B cell (primary cell): Measurements from ENCODE around the gene SGPP2. TPM values are rescaled to one million over a fixed set of nuclear protein-coding genes. Genes with fewer than 3 reads are reported as not detected.

Experiments
- ATAC-seq: fragments of 200-7000 bp; cut with Tn5 transposase; one replicate; pipeline ENCODE4 v1.10.0; 2021; ENCODE audit warnings: low read depth, mild to moderate bottlenecking, moderate number of reproducible peaks, moderate library complexity
- CTCF ChIA-PET: fragments of 350-600 bp; sonication (Branson Sonifier 250); formaldehyde crosslinking; loops from one replicate; lab custom pipeline; 2021; ENCODE audit warnings: antibody characterized with exemption, inconsistent platforms; lab: Charles Lee
- POLR2A ChIA-PET: fragments of 350-600 bp; sonication (Branson Sonifier 250); formaldehyde crosslinking; loops from one replicate; lab custom pipeline; 2021; ENCODE audit warnings: antibody characterized with exemption; lab: Charles Lee
- DNase-seq: peaks from one replicate; pipeline ENCODE4 v3.0.0; 2013
- H2AFZ ChIP-seq: 2 replicates; pipeline ENCODE4 v1.6.1; 2012; ENCODE audit warnings: mild to moderate bottlenecking, low read depth, low read length; ENCODE audit not compliant: insufficient read depth, poor library complexity, severe bottlenecking
- H3K27ac ChIP-seq, 2 donors: 1 replicate in 1 of 2; 2 replicates in 1 of 2; pipeline ENCODE4 v1.5.1; 2012 to 2013; ENCODE audit warnings: low read length in 2 of 2, mild to moderate bottlenecking in 2 of 2, moderate library complexity in 1 of 2
- H3K27me3 ChIP-seq, 4 experiments: fragments of 200-600 bp in 1 of 4; sonication (generic) in 1 of 4; replicated peaks in 1 of 4; 1 replicate in 2 of 4; 2 replicates in 2 of 4; pipeline versions ENCODE4 v1.6.1 to v1.7.0; 2013 to 2016; ENCODE audit warnings: low read length in 3 of 4, mild to moderate bottlenecking in 2 of 4, mixed read lengths in 1 of 4, moderate library complexity in 1 of 4; ENCODE audit not compliant: insufficient read depth in 4 of 4, control insufficient read depth in 3 of 4; ENCODE audit errors: control extremely low read depth in 1 of 4
- H3K36me3 ChIP-seq, 2 experiments: replicated peaks in 1 of 2; 1 replicate in 1 of 2; 2 replicates in 1 of 2; pipeline versions ENCODE4 v1.6.1 to v1.7.1; 2013; ENCODE audit warnings: low read length in 1 of 2; ENCODE audit not compliant: insufficient read depth in 2 of 2, control insufficient read depth in 1 of 2; ENCODE audit errors: control extremely low read depth in 1 of 2, extremely low read depth in 1 of 2
- H3K4me1 ChIP-seq, 2 donors: fragments of 200-600 bp in 1 of 2; sonication (generic) in 1 of 2; 1 replicate in 1 of 2; 2 replicates in 1 of 2; pipeline versions ENCODE4 v1.5.1 to v1.6.1; 2013 to 2017; ENCODE audit warnings: low read length in 2 of 2; ENCODE audit not compliant: control insufficient read depth in 2 of 2, insufficient read depth in 2 of 2
- H3K4me2 ChIP-seq: replicated peaks from 2 replicates; pipeline ENCODE3; 2012; ENCODE audit warnings: mild to moderate bottlenecking, low read depth, low read length; ENCODE audit not compliant: poor library complexity, severe bottlenecking
- H3K4me3 ChIP-seq, 5 experiments: fragments of 200-600 bp in 1 of 5; sonication (generic) in 1 of 5; 1 replicate in 3 of 5; 2 replicates in 2 of 5; pipeline versions ENCODE4 v1.5.1 to v1.7.0; 2011 to 2016; ENCODE audit warnings: low read length in 4 of 5, mild to moderate bottlenecking in 4 of 5, low read depth in 2 of 5, control low read depth in 1 of 5, moderate library complexity in 1 of 5; ENCODE audit not compliant: insufficient read depth in 1 of 5; ENCODE audit errors: control extremely low read depth in 1 of 5, extremely low read depth in 1 of 5
- H3K79me2 ChIP-seq: fragments of 200-600 bp; sonication (generic); one replicate; pipeline ENCODE4 v1.6.0; 2016; ENCODE audit warnings: low read length; ENCODE audit not compliant: control insufficient read depth, insufficient read depth
- H3K9ac ChIP-seq: fragments of 200-600 bp; sonication (generic); 2 replicates; pipeline ENCODE4 v1.6.1; 2017; ENCODE audit warnings: mild to moderate bottlenecking, low read length, moderate library complexity
- H3K9me3 ChIP-seq, 3 donors: one replicate each; pipeline versions ENCODE4 v1.6.1 to v1.7.1; 2013; ENCODE audit warnings: low read length in 2 of 3; ENCODE audit not compliant: control insufficient read depth in 2 of 3, insufficient read depth in 1 of 3; ENCODE audit errors: control extremely low read depth in 1 of 3
- H4K20me1 ChIP-seq: 2 replicates; pipeline ENCODE4 v1.6.0; 2012; ENCODE audit warnings: mild to moderate bottlenecking, low read length; ENCODE audit not compliant: insufficient read depth, control insufficient read depth, poor library complexity, severe bottlenecking
- H3K27ac Mint-ChIP-seq: one replicate; pipeline ENCODE4 v1.8.0; 2021; ENCODE audit warnings: mixed read lengths
- H3K27me3 Mint-ChIP-seq: one replicate; pipeline ENCODE4 v1.8.0; 2021; ENCODE audit warnings: mixed read lengths
- H3K4me1 Mint-ChIP-seq: one replicate; pipeline ENCODE4 v1.8.0; 2021; ENCODE audit warnings: mixed read lengths
- H3K4me3 Mint-ChIP-seq: one replicate; pipeline ENCODE4 v1.8.0; 2021; ENCODE audit warnings: mixed read lengths
- H3K9me3 Mint-ChIP-seq: one replicate; pipeline ENCODE4 v1.8.0; 2022; ENCODE audit warnings: mixed read lengths; ENCODE audit not compliant: insufficient read depth
- EZH2 ChIP-seq: IDR thresholded peaks from 2 replicates; pipeline ENCODE4 v1.6.1; 2012; ENCODE audit warnings: borderline replicate concordance, low read depth, mild to moderate bottlenecking, moderate library complexity, low read length; ENCODE audit not compliant: insufficient read depth, poor library complexity, severe bottlenecking
- intact Hi-C: fragments of 100-400 bp; cut with micrococcal nuclease; formaldehyde crosslinking; loops from one replicate; pipeline ENCODE4 v1.10.0; 2022
- polyA plus RNA-seq: library from polyadenylated mRNA; depleted of rRNA; stranded (reverse); fragments of >200 nt; gene quantifications from 2 replicates; pipeline ENCODE4 v1.2.3, GENCODE V29; 2012
- total RNA-seq, 2 donors: library from RNA; stranded (reverse); fragments of 120-200 nt in 1 of 2; gene quantifications; 1 replicate in 1 of 2; 2 replicates in 1 of 2; pipeline versions ENCODE4 v1.2.3 to v1.2.4, GENCODE V29; 2013 to 2022
- TF ChIP-seq, protein P1 (sequence below): fragments of 200-600 bp; IDR thresholded peaks from one replicate; pipeline ENCODE4 v1.8.0; 2022; ENCODE audit warnings: antibody characterized with exemption, mild to moderate bottlenecking

The SGPP2 gene
- total and polyA plus RNA-seq, 2 donors (not counting 1 experiment from before 2014, with no cell fraction given), result 1.5 to 7.7 TPM

DNA sequence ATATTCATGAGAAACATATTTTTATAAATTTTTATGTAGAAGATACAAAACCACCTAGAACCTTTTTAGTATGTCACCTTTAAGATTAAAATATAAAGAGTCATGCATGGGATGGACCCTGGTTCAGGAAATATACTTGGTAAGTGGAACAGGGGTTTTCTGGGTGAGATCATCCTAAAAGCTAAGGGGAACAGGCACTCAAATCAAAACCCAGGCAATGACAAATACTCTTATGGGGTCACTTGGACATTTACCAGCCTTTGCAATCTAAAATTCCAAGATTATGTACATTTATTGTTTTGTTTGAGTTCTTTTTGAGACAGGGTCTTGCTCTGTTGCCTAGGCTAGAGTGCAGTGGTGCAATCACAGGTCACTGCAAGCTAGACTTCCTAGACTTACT is 65.8 kb downstream of the SGPP2 start:
- Mint-ChIP-seq H3K27ac (no peak overlapping the region), H3K9me3 (no peaks in the 10 kb centered on the region), H3K4me3 (no peak overlapping the region), H3K27me3 (no peaks in the 10 kb centered on the region), H3K4me1 (no peaks in the 10 kb centered on the region)
- no peak for ATAC-seq
- Histone ChIP-seq H3K79me2 (no peaks in the 10 kb centered on the region), H3K27ac (no peak overlapping the region), H3K9me3 (peaks cover 0 to 5% (median 0%) of the 10 kb centered on the region in 3 donors), H2AFZ (no peak overlapping the region), H3K27me3 (no peaks in the 10 kb centered on the region), H3K4me3 (no peak overlapping the region), H3K36me3 (no peaks in the 10 kb centered on the region), H3K4me1 (no peaks in the 10 kb centered on the region), H3K9ac (no peak overlapping the region), H4K20me1 (no peaks in the 10 kb centered on the region), H3K4me2 (no peak overlapping the region)
- POLR2A ChIA-PET, result no interaction called here
- no peak for DNase-seq
- TF ChIP-seq, protein P1, sequence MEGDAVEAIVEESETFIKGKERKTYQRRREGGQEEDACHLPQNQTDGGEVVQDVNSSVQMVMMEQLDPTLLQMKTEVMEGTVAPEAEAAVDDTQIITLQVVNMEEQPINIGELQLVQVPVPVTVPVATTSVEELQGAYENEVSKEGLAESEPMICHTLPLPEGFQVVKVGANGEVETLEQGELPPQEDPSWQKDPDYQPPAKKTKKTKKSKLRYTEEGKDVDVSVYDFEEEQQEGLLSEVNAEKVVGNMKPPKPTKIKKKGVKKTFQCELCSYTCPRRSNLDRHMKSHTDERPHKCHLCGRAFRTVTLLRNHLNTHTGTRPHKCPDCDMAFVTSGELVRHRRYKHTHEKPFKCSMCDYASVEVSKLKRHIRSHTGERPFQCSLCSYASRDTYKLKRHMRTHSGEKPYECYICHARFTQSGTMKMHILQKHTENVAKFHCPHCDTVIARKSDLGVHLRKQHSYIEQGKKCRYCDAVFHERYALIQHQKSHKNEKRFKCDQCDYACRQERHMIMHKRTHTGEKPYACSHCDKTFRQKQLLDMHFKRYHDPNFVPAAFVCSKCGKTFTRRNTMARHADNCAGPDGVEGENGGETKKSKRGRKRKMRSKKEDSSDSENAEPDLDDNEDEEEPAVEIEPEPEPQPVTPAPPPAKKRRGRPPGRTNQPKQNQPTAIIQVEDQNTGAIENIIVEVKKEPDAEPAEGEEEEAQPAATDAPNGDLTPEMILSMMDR, result no peak
- no peak for TF ChIP-seq EZH2
- intact Hi-C loops, result no loop called here
- CTCF ChIA-PET, result interaction anchor here (0.9 kb wide), 1 partner anchor 172 kb away, joined by 3 read pairs; no protein-coding TSS in a partner anchor

DNA sequence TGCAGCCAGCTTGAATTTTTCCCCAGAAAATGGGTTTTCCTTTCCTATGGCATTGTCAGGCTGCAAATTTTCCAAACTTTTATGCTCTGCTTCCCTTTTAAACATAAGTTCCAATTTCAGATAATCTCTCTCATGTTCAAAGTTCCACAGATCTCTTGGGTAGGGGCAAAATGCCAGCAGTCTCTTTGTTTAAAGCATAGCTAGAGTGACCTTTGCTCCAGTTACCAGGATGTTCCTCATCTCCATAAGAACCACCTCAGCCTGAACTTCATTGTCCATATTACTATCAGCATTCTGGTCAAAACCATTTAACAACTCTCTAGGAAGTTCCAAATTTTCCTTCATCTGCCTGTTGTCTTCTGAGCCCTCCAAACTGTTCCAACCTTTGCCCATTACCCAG is 68.3 kb downstream of the SGPP2 start:
- POLR2A ChIA-PET, result no interaction called here
- intact Hi-C loops, result no loop called here
- no peak for DNase-seq

More for the DNA sequence above, 68.3 kb downstream of the SGPP2 start:
- Histone ChIP-seq H3K4me2 (no peak overlapping the region), H3K36me3 (no peaks in the 10 kb centered on the region), H3K4me1 (no peaks in the 10 kb centered on the region), H2AFZ (no peak overlapping the region), H3K9me3 (peaks cover 0 to 5% (median 0%) of the 10 kb centered on the region in 3 donors), H4K20me1 (no peaks in the 10 kb centered on the region), H3K4me3 (no peak overlapping the region), H3K27me3 (no peaks in the 10 kb centered on the region), H3K9ac (no peak overlapping the region), H3K27ac (no peak overlapping the region), H3K79me2 (no peaks in the 10 kb centered on the region)
- ATAC-seq, result no peak
- no peak overlapping the region for H3K4me3 Mint-ChIP-seq
- no peaks in the 10 kb centered on the region for H3K9me3 Mint-ChIP-seq
- no peaks in the 10 kb centered on the region for H3K4me1 Mint-ChIP-seq
- H3K27ac Mint-ChIP-seq, result no peak overlapping the region
- H3K27me3 Mint-ChIP-seq, result no peaks in the 10 kb centered on the region
- no peak for TF ChIP-seq EZH2
- TF ChIP-seq, protein P1, result no peak
- CTCF ChIA-PET, result no interaction called here
